Pancreas (tissue), 10 donors: ENCODE results near the gene PDE6D. TPM values are rescaled to one million over a fixed set of nuclear protein-coding genes. Genes with fewer than 3 reads are reported as not detected.

Source experiments
- ATAC-seq, 4 donors: fragments of 200-7000 bp; cut with Tn5 transposase; one replicate each; pipeline versions ENCODE4 v1.8.0 to v1.9.1; 2020; ENCODE audit warnings: mild to moderate bottlenecking in 4 of 4, moderate library complexity in 4 of 4
- DNase-seq, 6 donors: peaks; one replicate each; pipeline ENCODE4 v3.0.0-alpha.2; 2020
- FAIRE-seq: peaks from 2 replicates; lab custom pipeline; 2012; peaks lifted over from hg19 to GRCh38; lab: Jason Lieb, UNC
- H3K27ac ChIP-seq, 4 donors: fragments of 200-600 bp; sonication (generic); 1 replicate in 3 of 4; 2 replicates in 1 of 4; pipeline versions ENCODE4 v1.5.0 to v1.8.0; 2020
- H3K27me3 ChIP-seq, 4 donors: fragments of 200-600 bp; one replicate each; pipeline ENCODE4 v1.8.0; 2021
- H3K36me3 ChIP-seq, 3 donors: fragments of 200-600 bp; sonication (generic) in 1 of 3; one replicate each; pipeline versions ENCODE4 v1.5.0 to v1.8.0; 2020 to 2021
- H3K4me1 ChIP-seq, 3 donors: fragments of 200-600 bp; one replicate each; pipeline ENCODE4 v1.8.0; 2021
- H3K4me3 ChIP-seq, 4 donors: fragments of 200-600 bp; sonication (generic) in 2 of 4; one replicate each; pipeline versions ENCODE4 v1.5.0 to v1.8.0; 2020 to 2021
- H3K9me3 ChIP-seq, 4 donors: fragments of 200-600 bp; one replicate each; pipeline ENCODE4 v1.8.0; 2021
- CTCF ChIP-seq, 4 donors: fragments of 200-600 bp; sonication (generic) in 3 of 4; IDR thresholded peaks; one replicate each; pipeline versions ENCODE4 v1.5.0 to v1.8.0; 2021; ENCODE audit warnings: antibody characterized with exemption in 4 of 4
- WGBS, 2 donors: extraction: QIAGEN DNeasy Blood & Tissue Kit; methylation state at CpG; one replicate each; pipeline ENCODE4 v1.1.7; 2013; 5-methylcytosine and 5-hydroxymethylcytosine counted together
- intact Hi-C, 3 donors: fragments of 100-400 bp; cut with DNase I; formaldehyde crosslinking; loops; one replicate each; pipeline versions ENCODE4 v1.11.1 to v1.14.2; 2022
- polyA plus RNA-seq, 2 donors: library from polyadenylated mRNA; stranded (reverse); fragments of 200-250 nt; gene quantifications; one replicate each; pipeline ENCODE4 v1.2.3, GENCODE V29; 2013
- total RNA-seq, 6 donors: library from RNA; stranded (reverse); fragmentation: NEBNext Ultra II Directional in 4 of 6; extraction: Animal tissue kit (Norgen Biotek cat#: 25700) in 4 of 6; gene quantifications; one replicate each; pipeline versions ENCODE4 v1.2.1 to v1.2.4, GENCODE V29; 2021 to 2023
- donor health status: healthy with polysubstance abuse.
- donor health status: DM: no; HTN: no; CAD: no; lungs with moderate emphysema.
- donor health status: DM: no; HTN: no; CAD: no.
- donor health status: control.
- donor health status: control.
- donor health status: Bipolar disorder and iron deficiency.
- donor health status: DM: yes; HTN: yes; CAD: no.
- donor health status: DM: no; HTN: no; CAD: no.
- donor health status: DM: no; HTN: no; CAD: no.
- donor health status: DM: yes; HTN: yes; CAD: no.

PDE6D gene
- total and polyA plus RNA-seq, 8 donors: 5.6 to 14.0 (median 7.6) TPM

- WGBS, 2 donors: 93 to 94% methylated on average over 6 to 8 of the region's 8 CpGs
- Histone ChIP-seq H3K27me3 (no peaks in the 10 kb centered on the region), H3K4me3 (no peak overlapping the region), H3K27ac (no peak overlapping the region), H3K36me3 (no peaks in the 10 kb centered on the region), H3K9me3 (no peaks in the 10 kb centered on the region), H3K4me1 (peaks cover 0 to 3% (median 0%) of the 10 kb centered on the region in 3 donors)
- ATAC-seq (no peak), FAIRE-seq (no peak), DNase-seq (no peak)
- TF ChIP-seq CTCF (IDR thresholded peaks at IDR 0.05): no peak
- intact Hi-C loops: no loop called here
Measured at GRCh38 chr2:231683292-231684235, 97.5 kb downstream of the PDE6D start.

- ATAC-seq (no peak), FAIRE-seq (no peak), DNase-seq (no peak)
- H3K36me3 ChIP-seq: no peaks in the 10 kb centered on the region
- no peak for TF ChIP-seq CTCF (IDR thresholded peaks at IDR 0.05)
- 91 to 93% methylated on average over 11 of the region's 11 CpGs for WGBS, 2 donors
- no peak overlapping the region for H3K27ac ChIP-seq
- intact Hi-C loops: no loop called here
- peaks cover 0 to 3% (median 0%) of the 10 kb centered on the region in 3 donors for H3K4me1 ChIP-seq
- no peaks in the 10 kb centered on the region for H3K27me3 ChIP-seq
- H3K4me3 ChIP-seq: no peak overlapping the region
- H3K9me3 ChIP-seq: no peaks in the 10 kb centered on the region
Measured at GRCh38 chr2:231682603-231683291, 98.3 kb downstream of the PDE6D start.

Other genes starting within 250 kb of the PDE6D start
- gene TEX44, start 188.4 kb downstream of the PDE6D start, total RNA-seq: not detected
- not detected for gene TEX44, start 188.4 kb downstream of the PDE6D start, polyA plus RNA-seq
- gene PTMA, start 72.8 kb downstream of the PDE6D start, total RNA-seq: 100 to 1,000 TPM; 319 to 600 (median 503) TPM
- gene PTMA, start 72.8 kb downstream of the PDE6D start, polyA plus RNA-seq: 100 to 1,000 TPM; 627 to 751 TPM
- gene COPS7B, start 5.2 kb upstream of the PDE6D start, total RNA-seq: 10 to 100 TPM in 3 of 6 donors, 1 to 10 TPM in 3; 7.9 to 18.9 (median 10.1) TPM
- 10 to 100 TPM; 16.8 to 22.5 TPM for gene COPS7B, start 5.2 kb upstream of the PDE6D start, polyA plus RNA-seq
- not detected for gene NPPC, start 145.1 kb upstream of the PDE6D start, total RNA-seq
- gene NPPC, start 145.1 kb upstream of the PDE6D start, polyA plus RNA-seq: under 1 TPM in 1 of 2 donors, not detected in 1; 0.26 TPM
- gene DIS3L2, start 180.4 kb upstream of the PDE6D start, total RNA-seq: 10 to 100 TPM; 13.0 to 24.0 (median 16.1) TPM
- 10 to 100 TPM; 17.1 to 23.4 TPM for gene DIS3L2, start 180.4 kb upstream of the PDE6D start, polyA plus RNA-seq